8988T (cell line): ENCODE data around the gene GPC6.
"Not testable (repeated sequence)": the region's sequence is repeated elsewhere in the genome, so short reads cannot be mapped to it uniquely, and the experiment has no call there.

Experiments
- DNase-seq: peaks from one replicate; pipeline ENCODE4 v3.0.0; 2011

Gene GPC6

DNA sequence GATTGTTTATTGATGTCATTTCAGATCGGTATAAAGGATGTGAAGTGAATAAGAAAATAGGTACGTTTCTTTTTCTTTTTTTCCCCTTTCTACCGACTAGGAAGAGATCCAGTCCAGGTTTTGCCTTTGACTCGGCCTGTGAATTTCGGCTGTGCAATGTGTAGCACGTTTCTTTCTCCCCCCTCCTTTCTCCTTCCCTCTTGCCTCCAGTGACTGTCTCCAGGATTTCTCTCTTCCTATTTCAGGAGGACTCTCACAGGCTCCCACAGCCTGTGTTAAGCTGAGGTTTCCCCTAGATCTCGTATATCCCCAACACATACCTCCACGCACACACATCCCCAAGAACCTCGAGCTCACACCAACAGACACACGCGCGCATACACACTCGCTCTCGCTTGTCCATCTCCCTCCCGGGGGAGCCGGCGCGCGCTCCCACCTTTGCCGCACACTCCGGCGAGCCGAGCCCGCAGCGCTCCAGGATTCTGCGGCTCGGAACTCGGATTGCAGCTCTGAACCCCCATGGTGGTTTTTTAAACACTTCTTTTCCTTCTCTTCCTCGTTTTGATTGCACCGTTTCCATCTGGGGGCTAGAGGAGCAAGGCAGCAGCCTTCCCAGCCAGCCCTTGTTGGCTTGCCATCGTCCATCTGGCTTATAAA lies at the start of gene GPC6:
Gene GPC6 (plus strand): TSS at position 185 of the 657 bp plus-strand sequence.
- DNase-seq: no peak

DNA sequence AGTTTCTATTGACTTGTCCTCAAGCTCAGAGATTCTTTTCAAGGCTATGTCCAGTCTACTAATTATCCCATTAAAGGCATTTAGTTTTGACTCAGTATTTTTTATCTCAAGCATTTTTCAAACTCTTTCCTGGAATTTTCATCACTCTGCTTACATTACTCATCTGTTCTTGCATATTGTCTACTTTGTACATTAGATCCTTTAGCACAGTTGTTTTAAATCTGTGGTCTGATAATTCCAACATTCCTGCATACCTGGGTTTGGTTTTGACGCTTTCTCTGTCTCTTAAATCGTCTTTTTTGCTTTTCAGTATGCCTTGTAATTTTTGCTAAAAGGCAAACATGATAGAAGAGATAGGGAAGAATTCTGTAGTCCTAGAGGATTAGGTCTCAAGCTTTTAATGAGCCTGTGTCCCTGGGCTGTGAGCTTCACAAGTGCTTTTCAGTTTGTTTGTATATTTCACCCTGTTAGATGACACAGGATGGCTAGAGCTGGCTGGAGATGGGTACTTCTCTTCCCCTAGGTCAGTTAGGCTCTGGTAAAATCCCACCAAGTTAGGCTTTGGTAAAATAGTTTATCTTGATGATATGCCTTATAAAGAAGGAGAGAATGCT lies 46.1 kb upstream of the GPC6 start:
- DNase-seq: no peak

DNA sequence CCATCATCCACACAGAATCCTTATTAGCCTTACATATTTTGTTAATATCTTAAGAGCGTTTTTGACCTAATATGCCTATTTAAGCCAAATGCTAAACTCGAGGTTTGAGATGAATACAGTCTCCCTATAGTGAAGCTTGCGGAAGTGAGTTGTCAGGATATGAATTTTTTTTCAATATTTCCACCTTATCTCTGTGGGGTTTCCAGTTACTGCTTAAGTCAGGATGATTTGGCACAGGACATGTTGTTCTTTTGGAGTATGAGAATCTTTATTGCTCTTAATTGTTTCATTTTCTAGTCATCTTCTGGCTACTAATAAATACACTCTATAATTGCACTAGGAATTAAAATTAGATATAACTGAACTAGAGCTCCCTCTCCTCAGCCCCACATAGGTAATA lies 44.2 kb upstream of the GPC6 start:
- no peak for DNase-seq

DNA sequence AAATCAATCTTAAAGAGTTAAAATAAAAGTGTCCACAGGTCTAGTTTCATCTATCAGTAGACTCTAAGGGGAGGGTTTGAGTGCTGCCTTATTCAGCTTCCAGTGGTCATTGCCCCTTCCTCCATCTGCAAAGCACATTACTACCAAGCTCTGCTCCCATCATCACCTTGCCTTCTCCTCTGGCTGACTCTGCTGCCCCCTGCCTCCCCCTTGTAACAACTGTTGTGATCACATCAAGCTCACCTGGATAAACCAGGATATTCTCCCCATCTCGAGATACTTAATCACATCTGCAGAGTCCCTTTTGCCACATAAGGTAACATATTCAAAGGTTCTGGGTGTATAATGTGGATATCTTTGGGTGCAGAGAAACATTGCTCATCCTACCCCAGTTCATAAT lies 43.3 kb upstream of the GPC6 start:
- DNase-seq: no peak

DNA sequence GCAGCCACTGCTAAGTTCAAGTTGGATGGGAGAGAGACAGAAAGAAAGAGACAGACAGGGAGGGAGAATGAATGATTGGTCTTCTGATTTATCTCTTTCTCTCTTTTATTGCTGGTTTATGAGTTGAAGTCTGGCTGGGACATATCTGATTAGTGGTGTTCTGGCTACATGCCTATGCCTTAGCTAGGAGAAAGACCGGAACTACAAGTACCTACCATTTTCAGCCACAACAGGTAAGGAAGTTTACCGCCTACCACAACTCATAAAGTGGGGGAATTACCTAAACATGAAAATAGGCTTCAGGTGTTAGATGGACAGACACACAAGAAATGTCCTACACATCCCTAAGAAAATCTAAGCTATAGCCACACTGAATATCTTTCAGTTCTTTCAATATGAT lies 36.6 kb upstream of the GPC6 start:
- DNase-seq: no peak

DNA sequence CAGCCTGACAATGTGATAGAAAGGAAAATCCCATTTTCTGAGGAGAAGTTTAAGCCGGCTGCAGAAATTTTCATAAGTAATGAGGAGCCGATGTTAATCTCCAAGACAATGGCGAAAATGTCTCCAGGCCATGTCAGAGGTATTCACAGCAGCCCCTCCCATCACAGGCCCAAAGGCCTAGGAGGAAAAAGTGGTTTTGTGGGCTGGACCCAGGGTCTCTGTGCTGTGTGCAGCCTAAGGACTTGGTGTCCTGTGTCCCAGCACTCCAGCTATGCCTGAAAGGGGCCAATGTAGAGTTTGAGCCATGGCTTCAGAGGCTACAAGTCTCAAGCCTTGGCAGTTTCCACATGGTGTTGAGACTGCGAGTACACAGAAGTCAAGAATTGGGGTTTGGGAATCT lies 32.9 kb upstream of the GPC6 start:
- DNase-seq: no peak

DNA sequence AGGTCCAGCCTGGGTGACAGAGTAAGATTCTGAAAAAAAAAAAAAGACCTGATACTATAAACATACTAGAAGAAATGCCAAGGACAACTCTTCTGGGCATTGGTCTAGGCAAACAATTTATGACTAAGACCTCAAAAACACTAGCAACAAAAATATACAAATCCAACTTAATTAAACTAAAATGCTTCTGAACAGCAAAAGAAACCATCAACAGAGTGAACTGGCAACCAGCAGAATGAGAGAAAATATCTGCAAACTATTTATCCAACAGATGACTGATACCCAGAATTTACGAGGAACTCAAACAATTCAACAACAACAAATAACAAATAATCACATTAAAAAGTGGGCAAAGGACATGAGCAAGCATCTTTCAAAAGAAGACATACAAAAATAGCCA lies 26.8 kb upstream of the GPC6 start:
- no peak for DNase-seq

DNA sequence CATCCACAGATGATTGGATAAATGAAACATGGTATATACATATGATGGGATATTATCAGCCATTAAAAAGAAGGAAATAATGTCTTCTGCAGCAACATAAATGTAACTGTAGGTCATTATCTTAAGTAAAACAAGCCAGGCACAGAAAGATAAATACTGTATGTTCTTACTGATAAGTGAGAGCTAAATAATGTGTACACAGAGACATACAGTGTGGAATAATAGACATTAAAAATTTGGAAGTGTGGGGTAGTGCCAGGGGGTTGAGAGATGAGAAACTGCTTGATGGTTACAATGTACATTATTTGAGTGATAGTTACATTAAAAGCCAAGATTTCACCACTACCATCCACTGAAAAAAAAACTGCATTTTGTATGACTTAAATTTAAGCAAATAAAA lies 26.0 kb upstream of the GPC6 start:
- no peak for DNase-seq

DNA sequence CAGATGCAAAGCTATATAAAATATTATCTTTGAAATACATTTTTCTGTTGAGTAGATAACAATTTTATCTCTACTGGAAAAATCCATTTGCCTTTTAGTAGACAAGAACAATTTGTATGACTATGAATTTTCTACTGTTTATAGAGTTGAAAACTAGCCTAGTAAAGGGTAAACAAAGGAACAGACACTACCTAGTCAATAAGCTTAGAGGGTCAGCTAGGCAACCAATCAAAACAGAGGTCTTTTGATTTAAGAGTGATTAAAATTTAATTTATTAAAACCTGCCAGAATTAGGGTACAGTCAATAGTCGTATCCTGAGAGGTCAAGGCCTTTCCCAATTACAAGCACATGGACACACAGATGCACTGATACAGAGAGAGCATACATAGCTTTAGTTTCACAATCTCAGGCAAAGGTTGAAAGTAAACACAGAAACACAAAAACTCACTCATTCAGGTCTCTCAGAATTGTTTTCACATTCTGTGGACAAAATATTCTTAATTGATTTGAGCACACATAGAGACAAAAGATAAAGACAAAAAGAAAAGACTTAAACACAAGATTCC lies 24.5 kb upstream of the GPC6 start:
- no peak for DNase-seq

DNA sequence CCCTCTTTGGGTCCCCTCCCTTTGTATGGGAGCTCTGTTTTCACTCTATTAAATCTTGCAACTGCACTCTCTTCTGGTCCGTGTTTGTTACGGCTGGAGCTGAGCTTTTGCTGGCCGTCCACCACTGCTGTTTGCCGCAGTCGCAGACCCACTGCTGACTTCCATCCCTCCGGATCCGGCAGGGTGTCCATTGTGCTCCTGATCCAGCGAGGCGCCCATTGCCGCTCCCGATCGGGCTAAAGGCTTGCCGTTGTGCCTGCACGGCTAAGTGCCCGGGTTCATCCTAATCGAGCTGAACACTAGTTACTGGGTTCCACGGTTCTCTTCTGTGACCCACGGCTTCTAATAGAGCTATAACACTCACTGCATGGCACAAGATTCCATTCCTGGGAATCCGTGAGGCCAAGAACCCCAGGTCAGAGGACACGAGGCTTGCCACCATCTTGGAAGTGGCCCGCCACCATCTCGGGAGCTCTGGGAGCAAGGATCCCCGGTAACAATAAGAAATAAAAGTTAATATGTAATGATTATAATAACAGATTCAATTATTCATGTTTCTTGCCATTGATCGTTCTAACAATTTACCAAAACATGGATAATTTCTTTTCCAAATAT lies 19.7 kb upstream of the GPC6 start:
- not testable (repeated sequence) for DNase-seq

DNA sequence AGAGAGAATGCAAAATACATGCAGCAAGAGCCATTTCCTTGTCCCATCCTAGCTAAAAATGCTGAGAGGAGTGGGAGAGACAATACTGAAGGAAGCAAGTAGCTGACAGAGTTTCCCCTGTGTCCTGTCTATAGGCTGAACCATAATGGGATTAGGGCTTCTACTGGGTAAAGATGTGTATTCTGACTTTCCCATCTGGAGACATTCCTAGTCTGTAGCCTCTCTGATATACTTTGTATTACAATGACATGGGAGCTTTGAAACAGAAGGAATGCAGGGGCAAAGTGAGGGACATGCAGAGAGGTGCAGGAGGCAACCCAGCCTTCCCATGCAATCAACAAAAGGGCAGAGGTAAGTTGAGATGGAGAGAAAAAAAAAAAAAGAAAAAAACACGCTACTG lies 10.5 kb upstream of the GPC6 start:
- no peak for DNase-seq

DNA sequence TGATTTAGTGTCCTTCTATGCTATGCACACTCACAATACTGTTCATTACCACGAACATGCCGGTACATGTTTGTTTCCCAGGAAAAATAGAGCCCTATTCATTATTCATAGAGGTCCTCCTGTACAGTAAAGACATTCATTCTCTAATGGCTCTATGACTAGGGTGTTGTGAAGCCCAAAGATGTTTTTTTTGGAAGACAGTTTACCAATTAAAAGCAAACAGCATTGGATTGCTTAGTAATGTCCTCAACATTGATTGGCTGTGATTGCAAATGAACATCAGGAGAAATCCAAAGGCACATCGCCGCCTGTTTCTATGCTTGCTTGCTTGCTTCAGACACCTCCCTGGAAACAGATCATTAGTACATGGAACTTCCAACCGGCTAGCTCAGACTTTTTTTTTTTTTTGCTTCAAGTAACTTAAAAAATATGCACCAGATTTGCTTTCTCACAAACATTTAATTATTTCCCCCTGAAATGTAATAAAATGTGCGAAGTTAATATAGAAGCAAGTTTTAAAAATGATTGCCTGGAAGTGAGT lies 8.8 kb upstream of the GPC6 start:
- no peak for DNase-seq

DNA sequence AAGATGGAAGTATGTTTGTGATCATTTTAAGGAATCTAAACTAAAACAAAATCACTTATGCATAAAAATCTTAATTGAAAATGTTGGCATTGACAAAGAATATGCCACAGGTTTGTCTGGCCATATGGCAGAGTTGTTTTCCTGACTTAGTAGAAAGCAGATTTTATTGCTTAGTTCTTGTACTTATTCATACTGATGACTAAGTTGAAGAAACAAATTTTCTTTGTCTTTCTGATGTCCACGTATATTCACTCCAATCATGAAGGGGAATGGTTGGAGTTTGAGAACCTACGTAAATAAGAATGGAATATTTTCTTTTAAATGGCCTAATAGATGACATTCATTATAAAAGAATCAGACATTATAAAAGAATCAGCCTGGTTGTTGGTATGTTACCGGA lies 8.0 kb upstream of the GPC6 start:
- DNase-seq: no peak

DNA sequence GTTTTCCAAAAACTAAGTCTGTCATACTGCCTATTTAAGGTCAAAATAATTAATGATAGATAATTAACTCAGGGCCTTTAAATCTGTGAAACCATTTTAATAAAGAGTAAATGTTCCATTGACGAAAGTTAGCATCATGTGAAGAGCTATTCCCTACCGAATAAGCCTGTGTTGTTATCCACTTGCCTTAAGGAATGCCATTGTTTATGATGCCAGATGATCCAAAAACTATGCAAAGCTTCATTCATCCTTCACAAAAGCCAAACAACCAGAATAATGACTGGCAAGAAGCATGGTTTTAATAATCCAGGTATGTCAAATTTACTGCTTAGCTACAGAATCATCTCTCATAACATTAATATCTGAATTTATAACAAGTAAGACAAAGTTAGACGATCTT lies 6.5 kb upstream of the GPC6 start:
- no peak for DNase-seq

DNA sequence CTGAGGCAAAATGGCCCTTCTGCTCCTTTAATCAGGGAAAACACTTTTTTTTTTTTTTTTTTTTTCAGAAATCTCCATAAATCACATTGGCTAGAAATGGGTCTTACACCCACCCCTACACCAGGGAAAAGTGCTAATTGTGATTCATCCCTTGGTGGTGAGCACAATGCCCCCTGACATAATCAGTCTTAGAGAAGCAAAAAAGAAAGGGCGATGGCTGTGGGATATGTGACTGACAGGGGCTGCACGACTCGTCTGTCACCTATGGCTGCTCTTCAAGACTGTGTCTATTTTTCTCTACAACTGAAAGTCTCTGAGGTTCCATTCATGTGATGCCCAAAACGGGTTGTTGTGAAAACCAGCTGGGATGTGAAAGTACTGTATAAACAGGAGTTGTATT lies 3.6 kb upstream of the GPC6 start:
- no peak for DNase-seq

DNA sequence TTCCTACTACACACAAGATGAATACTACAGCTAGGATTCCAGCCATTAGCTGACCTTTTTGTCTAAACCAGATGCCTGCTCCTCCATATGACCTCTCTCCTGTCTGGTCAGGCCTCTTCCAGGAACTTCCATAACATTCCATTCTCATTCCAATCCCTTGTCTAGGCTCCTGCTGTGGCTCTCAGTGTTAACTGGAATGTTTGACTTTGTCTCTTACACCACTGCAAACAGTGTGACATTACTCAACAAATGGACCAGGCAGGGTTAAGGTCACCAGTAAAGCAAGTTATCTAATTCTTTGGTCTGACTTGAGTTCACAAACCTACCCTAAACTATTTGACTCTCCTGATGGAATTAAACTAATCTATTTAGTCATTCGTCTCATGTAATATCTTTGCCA lies 2.1 kb upstream of the GPC6 start:
- no peak for DNase-seq

DNA sequence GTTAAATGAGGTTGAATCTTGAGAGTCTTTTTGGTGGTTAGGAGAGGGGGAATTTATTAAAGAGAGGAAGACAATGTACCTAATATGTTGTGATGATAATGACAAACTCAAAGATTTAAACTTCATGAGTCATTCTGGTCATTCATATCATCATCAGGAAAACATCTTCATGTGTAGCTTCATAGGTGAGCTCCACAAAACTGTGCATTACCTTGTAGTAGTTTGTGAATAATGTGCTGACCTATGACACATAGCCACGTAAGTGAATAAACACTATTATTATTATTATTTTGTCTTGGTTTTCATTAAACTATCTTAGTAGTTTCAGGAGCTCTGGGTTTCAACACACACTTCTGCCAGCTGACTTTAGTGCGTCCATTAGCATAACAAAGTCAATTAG lies 997 bp upstream of the GPC6 start:
- DNase-seq: no peak

DNA sequence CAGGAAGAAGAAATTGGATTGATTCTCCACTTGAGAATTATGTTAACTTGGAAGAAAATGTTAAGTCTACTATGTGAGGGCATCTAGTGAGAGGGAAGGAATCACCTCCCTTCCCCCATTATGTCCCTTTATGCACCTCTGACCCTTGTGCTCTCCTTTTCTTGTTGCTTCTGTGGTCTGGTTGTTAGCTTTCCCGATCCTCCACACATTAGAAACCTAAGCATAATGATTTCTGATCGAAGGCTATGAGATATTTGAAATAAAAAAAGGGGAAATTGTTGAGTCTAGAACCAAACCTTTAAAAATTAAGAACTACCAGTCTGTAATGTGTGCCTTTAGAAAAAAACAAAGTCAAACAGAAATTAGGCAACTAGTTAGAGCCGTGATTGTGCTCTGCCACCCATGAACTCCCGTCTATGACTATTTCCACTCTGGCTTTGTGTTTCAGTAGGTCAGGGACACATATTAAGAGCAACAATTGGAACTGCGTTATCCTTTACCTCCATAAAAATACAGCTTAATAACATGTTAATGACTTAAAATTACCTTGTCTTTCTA lies 463 bp upstream of the GPC6 start:
- no peak for DNase-seq

DNA sequence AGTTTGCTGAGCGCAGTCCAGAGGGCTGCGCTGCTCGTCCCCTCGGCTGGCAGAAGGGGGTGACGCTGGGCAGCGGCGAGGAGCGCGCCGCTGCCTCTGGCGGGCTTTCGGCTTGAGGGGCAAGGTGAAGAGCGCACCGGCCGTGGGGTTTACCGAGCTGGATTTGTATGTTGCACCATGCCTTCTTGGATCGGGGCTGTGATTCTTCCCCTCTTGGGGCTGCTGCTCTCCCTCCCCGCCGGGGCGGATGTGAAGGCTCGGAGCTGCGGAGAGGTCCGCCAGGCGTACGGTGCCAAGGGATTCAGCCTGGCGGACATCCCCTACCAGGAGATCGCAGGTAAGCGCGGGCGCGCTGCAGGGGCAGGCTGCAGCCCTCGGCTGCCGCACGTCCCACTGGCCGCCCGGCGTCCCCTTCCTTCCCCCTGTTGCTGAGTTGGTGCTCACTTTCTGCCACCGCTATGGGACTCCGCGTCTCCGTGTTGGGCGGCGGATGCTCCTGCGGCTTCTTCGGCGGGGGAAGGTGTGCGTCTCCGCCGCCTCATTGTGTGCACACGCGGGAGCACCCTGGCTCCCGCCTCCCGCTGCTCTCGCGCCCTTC lies 772 bp downstream of the GPC6 start:
- no peak for DNase-seq

DNA sequence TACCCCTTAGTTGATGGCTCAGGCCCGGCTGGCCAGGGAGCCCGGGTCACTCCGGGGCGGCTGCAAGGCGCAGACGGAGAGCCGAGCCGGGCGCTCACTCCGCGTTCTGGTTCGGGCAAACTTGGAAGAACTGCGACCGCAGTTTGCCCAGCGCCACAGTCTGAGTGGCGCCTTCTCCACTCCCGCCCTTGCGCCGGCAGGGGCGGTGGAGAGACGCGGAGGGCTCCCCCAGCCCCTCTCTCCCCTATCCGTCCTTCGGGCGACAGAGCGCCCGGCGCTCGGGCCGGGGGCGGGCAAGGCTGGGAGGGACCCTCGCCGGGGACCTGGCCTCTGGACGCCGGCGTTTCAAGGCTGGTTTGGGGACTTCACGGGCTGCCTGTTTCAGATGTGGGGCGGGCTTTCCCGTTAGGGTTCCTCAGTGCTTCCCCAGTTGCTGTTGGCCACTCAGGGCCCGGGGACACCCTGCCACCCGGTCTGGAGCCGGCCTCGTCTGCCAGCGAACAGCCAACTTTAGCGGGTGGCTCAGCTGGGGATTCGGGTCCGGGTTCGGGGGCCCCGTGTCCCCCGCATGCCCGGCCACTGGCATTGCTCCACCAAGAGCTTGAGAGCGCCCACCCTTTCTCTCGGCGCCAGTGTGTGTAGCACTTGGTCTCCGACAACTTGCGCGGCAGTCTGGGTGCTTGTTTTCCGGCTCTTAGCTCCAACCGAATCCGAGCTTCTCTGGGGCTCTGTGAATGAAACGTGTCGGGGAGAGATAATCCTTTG lies 1.5 kb downstream of the GPC6 start:
- no peak for DNase-seq

DNA sequence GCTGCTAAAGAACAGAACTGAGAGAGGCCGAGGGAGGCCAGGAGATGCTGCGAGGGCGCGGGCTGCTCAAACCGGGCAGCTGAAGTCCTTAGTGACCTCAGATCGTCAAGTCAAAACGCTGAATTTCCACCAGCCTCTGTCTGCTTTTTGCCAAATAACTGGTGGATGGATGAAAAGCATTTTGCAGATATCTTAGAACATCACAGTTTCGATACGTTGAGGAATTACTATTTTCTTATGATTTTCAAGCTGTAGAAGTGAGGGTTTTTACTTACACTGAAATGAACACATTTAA lies 2.0 kb downstream of the GPC6 start:
- no peak for DNase-seq

DNA sequence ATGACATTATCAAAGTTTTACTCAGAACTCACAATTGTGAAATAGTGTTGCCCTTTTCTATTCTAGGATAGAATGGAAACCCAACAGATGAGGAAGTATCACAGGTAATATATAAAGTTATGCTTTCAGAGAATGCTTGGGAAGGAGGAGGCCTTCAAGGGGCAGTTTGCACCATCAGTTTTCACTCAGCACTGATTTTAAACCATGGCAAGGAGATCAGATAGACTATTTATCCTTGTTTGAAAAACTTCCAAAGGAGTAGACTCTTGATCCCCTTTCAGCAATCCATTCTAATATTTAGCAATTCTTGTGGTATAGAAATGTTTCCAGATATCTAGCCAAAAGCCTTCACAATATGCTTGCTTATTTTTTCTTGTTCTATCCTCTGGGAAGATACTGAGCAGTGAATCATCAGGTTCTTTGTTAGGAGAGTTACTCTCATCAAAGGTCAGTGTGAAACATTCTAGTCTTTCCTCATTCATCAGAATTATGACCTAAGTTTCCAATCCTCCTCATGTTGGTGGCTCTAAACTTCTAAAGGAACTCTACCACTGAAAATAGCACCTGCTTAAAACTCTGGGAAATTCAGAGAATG lies 3.8 kb downstream of the GPC6 start:
- DNase-seq: no peak
